GM12873 (cell line): ENCODE data around the gene REXO5.

ENCODE experiments used
- TF ChIP-seq, protein P1 (sequence below): IDR thresholded peaks from 2 replicates; pipeline ENCODE4 v1.5.1; 2012; ENCODE audit warnings: low read depth, mild to moderate bottlenecking, moderate library complexity, low read length, control low read depth; ENCODE audit not compliant: insufficient read depth; ENCODE audit errors: missing control alignments

Gene REXO5

DNA sequence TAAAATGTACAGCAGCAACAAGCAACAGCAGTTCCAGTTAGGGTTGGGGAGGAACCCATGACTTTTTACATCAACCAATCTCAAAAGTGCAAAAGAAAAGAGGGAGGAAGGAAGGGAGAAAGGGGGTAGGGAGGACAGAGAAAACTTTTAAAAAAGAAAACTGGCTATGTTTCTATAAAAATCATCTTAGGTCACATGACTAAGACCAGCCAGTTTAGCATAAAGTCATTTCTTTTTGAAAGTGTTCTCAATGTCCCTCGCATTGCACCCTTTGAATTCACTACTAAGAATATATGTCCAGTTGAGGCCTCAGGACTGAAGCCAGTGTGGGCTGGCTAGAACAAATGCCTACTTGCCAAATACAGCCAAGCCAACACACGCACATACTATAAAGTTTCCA lies 64.9 kb downstream of the REXO5 start:
- TF ChIP-seq, protein P1, sequence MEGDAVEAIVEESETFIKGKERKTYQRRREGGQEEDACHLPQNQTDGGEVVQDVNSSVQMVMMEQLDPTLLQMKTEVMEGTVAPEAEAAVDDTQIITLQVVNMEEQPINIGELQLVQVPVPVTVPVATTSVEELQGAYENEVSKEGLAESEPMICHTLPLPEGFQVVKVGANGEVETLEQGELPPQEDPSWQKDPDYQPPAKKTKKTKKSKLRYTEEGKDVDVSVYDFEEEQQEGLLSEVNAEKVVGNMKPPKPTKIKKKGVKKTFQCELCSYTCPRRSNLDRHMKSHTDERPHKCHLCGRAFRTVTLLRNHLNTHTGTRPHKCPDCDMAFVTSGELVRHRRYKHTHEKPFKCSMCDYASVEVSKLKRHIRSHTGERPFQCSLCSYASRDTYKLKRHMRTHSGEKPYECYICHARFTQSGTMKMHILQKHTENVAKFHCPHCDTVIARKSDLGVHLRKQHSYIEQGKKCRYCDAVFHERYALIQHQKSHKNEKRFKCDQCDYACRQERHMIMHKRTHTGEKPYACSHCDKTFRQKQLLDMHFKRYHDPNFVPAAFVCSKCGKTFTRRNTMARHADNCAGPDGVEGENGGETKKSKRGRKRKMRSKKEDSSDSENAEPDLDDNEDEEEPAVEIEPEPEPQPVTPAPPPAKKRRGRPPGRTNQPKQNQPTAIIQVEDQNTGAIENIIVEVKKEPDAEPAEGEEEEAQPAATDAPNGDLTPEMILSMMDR = no peak

DNA sequence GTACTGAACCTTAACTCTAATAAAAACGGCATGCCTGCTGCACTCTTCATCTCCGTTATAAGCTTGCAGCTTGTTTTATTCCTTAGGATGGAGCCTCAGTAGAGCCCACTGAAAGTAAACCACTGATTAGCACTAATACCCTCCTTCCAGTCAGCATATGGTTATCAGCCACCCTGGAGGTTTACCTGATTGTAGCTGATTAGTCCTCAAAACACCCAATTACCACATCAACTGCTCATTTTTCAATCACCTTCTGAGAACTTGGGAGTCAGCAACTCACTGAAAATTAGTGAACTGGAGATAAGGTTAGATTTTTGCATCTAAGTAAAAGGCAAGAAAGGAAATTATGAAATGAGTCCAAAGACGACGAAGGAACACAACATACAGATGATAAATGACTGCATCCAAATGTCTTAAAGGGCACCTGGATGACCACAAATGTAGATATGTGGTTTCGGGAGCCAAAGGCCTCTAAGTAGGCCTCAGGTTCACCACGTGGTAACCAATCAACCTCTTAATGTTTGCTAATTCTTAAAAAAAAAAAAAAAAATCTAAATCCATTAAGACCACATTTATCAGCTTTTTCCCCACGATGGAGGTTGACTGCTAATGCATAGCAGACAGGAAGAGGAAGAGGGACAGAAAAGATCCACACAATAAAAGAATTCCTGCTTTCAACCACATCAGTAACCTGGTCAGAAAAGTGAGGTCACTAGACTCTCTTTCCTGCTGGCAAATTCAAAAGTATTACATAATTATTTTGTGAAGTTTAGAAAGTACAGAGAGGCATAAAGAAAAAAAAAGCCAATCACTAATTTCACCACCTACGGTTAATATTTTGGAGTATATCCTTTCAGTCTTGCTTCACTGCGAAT lies 65.9 kb downstream of the REXO5 start:
- TF ChIP-seq, protein P1 = no peak

DNA sequence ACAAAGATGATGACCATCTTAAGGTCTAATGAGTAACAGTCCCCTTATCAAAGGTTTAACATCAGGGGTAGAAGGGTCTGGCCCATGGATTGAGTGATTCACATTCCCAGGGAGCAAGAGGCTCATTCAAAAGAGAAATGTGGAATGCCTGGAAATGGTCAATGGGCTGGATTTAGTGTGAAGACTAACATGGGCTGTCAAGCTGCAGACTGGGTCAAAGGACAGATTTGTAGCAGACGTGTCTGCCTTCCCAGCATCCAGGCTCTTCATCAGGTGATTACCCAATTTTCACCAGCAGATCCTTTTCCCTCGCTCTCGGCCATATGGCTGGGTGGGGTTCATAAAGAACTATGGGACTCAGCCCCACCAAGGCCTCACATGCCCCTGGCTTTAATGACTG lies 67.0 kb downstream of the REXO5 start:
- TF ChIP-seq, protein P1 = no peak

DNA sequence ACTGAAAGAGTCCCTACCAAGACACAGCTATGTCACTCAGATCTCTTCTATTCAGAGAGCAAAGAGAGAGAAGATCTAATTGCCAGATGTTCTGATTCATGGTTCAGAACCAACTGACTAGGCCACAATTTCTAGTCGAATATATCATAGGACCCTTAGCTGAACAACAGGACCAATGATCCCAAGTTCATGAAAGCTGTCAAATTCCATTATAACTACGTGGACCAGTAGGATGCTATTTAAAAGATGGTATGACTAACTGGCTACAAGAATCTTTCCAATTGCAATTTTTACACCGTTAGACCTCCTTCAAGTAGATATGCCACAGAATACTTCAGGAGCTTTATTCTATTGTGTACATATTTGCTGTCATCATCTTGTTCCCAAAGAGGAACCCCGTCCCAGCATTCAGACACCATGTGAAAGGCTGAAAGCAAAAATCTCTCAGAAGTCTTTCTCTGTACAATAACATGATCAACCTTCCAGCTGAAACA lies 67.8 kb downstream of the REXO5 start:
- TF ChIP-seq, protein P1 = no peak

DNA sequence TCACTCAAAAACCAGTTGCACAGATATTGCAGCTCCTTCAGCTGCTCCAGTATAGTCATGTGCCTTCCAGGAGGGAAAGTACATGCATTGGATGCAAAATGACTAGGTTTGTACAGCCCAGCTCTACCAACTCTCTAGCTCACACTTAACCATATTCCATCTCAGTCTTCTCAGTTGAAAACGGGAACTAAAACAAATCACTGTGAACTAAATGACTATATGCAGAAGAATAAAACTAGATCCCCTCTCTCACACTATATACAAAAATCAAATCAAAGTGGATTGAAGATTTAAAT lies 69.0 kb downstream of the REXO5 start:
- TF ChIP-seq, protein P1 = no peak

DNA sequence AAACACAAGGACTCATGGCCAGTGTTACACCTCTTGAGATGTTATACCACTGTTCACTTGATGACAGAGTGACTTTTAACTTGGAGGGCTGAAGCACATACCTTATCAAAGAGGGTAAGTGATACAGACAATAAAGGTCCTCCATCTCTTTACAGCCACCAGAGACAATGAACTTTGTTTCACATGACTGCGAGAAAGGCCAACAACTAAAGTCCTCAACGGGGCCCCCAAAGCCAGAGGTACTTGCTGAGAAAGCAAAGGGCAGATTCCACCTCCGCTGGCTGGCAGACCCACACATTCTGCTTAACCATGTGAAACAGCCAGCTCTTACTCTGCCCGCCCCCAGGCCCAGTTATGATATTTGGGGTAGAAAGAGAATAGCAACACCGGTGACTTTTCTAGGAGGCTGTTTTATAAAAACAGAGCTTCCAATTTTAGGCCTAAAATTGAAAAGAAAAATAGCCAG lies 72.4 kb downstream of the REXO5 start:
- TF ChIP-seq, protein P1 = no peak

DNA sequence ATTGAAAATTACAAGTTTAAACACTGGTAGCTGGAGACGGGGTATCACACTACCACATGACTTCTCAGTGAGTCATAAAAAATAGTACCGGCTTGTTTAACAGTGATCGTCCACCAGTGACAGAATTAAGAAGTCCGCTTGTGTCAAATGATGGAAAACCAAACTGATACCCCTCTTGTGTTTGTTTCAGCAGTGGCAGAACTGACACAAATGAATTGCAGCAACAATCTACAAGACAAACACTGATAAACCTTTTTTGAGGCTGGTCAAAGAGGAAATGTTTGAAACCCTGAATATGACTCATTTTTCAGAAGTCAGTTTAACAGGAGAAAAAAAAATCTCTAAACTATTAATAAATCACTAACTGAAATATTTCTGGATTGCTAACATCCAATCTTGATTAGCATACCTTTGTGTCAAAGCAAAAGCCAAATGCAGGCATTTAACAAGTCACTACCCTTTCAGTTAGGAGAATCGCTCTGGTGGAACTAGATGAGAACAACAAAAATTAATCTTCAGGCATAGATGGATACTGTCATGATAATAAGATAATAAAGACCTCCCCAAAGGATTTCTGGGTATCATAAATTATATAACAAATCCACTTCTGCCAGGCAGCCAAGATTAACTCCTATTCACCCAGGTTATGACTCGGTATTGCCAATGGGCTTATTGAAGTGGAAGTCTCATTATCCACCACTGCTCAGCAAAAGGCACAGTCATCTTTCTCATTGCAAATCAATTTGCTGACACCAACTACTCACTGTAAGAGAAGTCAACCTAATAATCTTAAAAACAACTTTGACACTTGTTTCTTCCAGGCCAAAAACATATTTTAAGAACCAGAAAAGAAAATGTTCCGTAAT lies 73.1 kb downstream of the REXO5 start:
- TF ChIP-seq, protein P1 = no peak
